Lower leg skin (tissue), 3 donors: Measurements from ENCODE around the gene FGF12.

ENCODE experiments used
- POLR2A ChIP-seq, 2 donors: fragments of 450-650 bp; IDR thresholded peaks; one replicate each; pipeline ENCODE4 v1.6.1; 2016 to 2017; ENCODE audit warnings: antibody characterized with exemption in 2 of 2, mild to moderate bottlenecking in 1 of 2, moderate library complexity in 1 of 2
- TF ChIP-seq, protein P1 (sequence below), 3 donors: fragments of 450-650 bp; IDR thresholded peaks; one replicate each; pipeline ENCODE4 v1.5.1; 2016; ENCODE audit warnings: antibody characterized with exemption in 3 of 3, mild to moderate bottlenecking in 3 of 3, moderate library complexity in 2 of 3

DNA sequence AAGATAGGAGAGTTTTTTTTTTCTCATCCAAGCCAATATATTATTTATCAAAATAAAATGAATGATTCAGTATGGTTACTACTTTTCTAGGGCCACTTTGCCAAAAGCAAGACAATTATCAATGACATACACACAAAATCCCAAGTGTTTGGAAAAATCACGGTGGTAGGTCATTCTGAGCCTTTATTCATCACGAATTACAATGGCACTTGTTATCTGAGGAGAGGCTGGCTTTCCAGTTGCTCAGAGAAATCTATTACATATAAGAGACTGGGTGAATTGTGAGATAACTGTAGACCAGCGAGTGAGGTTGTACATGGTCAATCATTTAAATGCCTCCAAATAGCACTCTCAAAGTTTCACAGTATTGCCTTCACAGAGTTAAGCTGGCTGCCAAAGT, 20.4 kb upstream of the FGF12 start:
- TF ChIP-seq, protein P1, sequence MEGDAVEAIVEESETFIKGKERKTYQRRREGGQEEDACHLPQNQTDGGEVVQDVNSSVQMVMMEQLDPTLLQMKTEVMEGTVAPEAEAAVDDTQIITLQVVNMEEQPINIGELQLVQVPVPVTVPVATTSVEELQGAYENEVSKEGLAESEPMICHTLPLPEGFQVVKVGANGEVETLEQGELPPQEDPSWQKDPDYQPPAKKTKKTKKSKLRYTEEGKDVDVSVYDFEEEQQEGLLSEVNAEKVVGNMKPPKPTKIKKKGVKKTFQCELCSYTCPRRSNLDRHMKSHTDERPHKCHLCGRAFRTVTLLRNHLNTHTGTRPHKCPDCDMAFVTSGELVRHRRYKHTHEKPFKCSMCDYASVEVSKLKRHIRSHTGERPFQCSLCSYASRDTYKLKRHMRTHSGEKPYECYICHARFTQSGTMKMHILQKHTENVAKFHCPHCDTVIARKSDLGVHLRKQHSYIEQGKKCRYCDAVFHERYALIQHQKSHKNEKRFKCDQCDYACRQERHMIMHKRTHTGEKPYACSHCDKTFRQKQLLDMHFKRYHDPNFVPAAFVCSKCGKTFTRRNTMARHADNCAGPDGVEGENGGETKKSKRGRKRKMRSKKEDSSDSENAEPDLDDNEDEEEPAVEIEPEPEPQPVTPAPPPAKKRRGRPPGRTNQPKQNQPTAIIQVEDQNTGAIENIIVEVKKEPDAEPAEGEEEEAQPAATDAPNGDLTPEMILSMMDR (IDR thresholded peaks at IDR 0.05) = no peak
- no peak for TF ChIP-seq POLR2A (IDR thresholded peaks at IDR 0.05)
